ENCODE data around the gene NRN1L.

The NRN1L gene

GRCh38 chr16:67935402-67936123, 50.9 kb downstream of the NRN1L start:
- peak; percentile 97 for DNase-seq (ENCODE audit: low spot score)
